GM21576 (cell line): ENCODE measurements around the gene ATL1.
A peak's percentile ranks its signal among the peaks of the same experiment; 100 is the strongest.
"Not testable (repeated sequence)": the region's sequence is repeated elsewhere in the genome, so short reads cannot be mapped to it uniquely, and the experiment has no call there.

Source experiments
- ATAC-seq: cut with Tn5 transposase; IDR thresholded peaks from one replicate; pipeline ENCODE4 v1.9.1; 2021; ENCODE audit warnings: mild to moderate bottlenecking, moderate library complexity; ENCODE audit not compliant: unreplicated experiment

The ATL1 gene

GRCh38 chr14:50534416-50534815 lies 25.5 kb upstream of the ATL1 start:
- ATAC-seq: no peak

- no peak for ATAC-seq
Observed at GRCh38 chr14:50534997-50535396, 24.9 kb upstream of the ATL1 start.

GRCh38 chr14:50538034-50538433 lies 21.9 kb upstream of the ATL1 start:
- not testable (repeated sequence) for ATAC-seq

GRCh38 chr14:50539051-50539450 lies 20.9 kb upstream of the ATL1 start:
- no peak for ATAC-seq

GRCh38 chr14:50541159-50541567 lies 18.8 kb upstream of the ATL1 start:
- no peak for ATAC-seq

- peak; percentile 75 for ATAC-seq
Observed at GRCh38 chr14:50542941-50543418, 17.0 kb upstream of the ATL1 start.

- ATAC-seq: no peak
Observed at GRCh38 chr14:50544911-50545310, 15.0 kb upstream of the ATL1 start.

- no peak for ATAC-seq
Observed at GRCh38 chr14:50545618-50546017, 14.3 kb upstream of the ATL1 start.

- no peak for ATAC-seq
Observed at GRCh38 chr14:50550294-50550693, 9.7 kb upstream of the ATL1 start.

- ATAC-seq: no peak
Observed at GRCh38 chr14:50551877-50552276, 8.1 kb upstream of the ATL1 start.

GRCh38 chr14:50552796-50553195 lies 7.1 kb upstream of the ATL1 start:
- not testable (repeated sequence) for ATAC-seq

GRCh38 chr14:50560931-50561285 lies 963 bp downstream of the ATL1 start:
- no peak for ATAC-seq

- no peak for ATAC-seq
Observed at GRCh38 chr14:50562841-50563240, 2.9 kb downstream of the ATL1 start.

GRCh38 chr14:50569714-50570274 lies 9.8 kb downstream of the ATL1 start:
- no peak for ATAC-seq

GRCh38 chr14:50573862-50574261 lies 13.9 kb downstream of the ATL1 start:
- no peak for ATAC-seq

GRCh38 chr14:50575769-50576168 lies 15.8 kb downstream of the ATL1 start:
- no peak for ATAC-seq

- ATAC-seq: no peak
Observed at GRCh38 chr14:50577982-50578381, 18.0 kb downstream of the ATL1 start.

GRCh38 chr14:50578433-50578832 lies 18.5 kb downstream of the ATL1 start:
- ATAC-seq: no peak

- ATAC-seq: no peak
Observed at GRCh38 chr14:50590464-50590863, 30.5 kb downstream of the ATL1 start.

- no peak for ATAC-seq
Observed at GRCh38 chr14:50594577-50595316, 34.8 kb downstream of the ATL1 start.

- no peak for ATAC-seq
Observed at GRCh38 chr14:50598765-50599164, 38.8 kb downstream of the ATL1 start.

- no peak for ATAC-seq
Observed at GRCh38 chr14:50599700-50600444, 39.9 kb downstream of the ATL1 start.
